ENCODE results near the gene FKBP2. TPM values are rescaled to one million over a fixed set of nuclear protein-coding genes. Genes with fewer than 3 reads are reported as not detected.

The FKBP2 gene
- total RNA-seq, 1 donor from 2014 or later: 17.5 TPM

GRCh38 chr11:64249563-64250414 lies 8.9 kb downstream of the FKBP2 start:
- no peak for DNase-seq

GRCh38 chr11:64250415-64251015 lies 9.6 kb downstream of the FKBP2 start:
- no peak for DNase-seq

- no peak for DNase-seq
These were observed 10.3 kb downstream of the FKBP2 start, which contains the start of gene PLCB3 for GRCh38 chr11:64251016-64251752. Gene PLCB3 (plus strand): TSS chr11:64251530. CDS start chr11:64251650, 120 bp downstream.

- DNase-seq: no peak
These were observed 10.8 kb downstream of the FKBP2 start for GRCh38 chr11:64251753-64252002.

GRCh38 chr11:64252003-64252872 lies 11.3 kb downstream of the FKBP2 start:
- DNase-seq: no peak

GRCh38 chr11:64253043-64253442 lies 12.1 kb downstream of the FKBP2 start:
- DNase-seq: no peak

- no peak for DNase-seq
These were observed 12.6 kb downstream of the FKBP2 start for GRCh38 chr11:64253481-64253880.

- DNase-seq: no peak
These were observed 13.4 kb downstream of the FKBP2 start for GRCh38 chr11:64254326-64254725.

GRCh38 chr11:64255135-64256128 lies 14.5 kb downstream of the FKBP2 start:
- no peak for DNase-seq

GRCh38 chr11:64256300-64256699 lies 15.4 kb downstream of the FKBP2 start:
- no peak for DNase-seq

- DNase-seq: no peak
These were observed 17.5 kb downstream of the FKBP2 start for GRCh38 chr11:64258356-64258755.

GRCh38 chr11:64258946-64259532 lies 18.1 kb downstream of the FKBP2 start:
- no peak for DNase-seq

GRCh38 chr11:64259533-64260067 lies 18.7 kb downstream of the FKBP2 start:
- no peak for DNase-seq

GRCh38 chr11:64260147-64260708 lies 19.3 kb downstream of the FKBP2 start:
- no peak for DNase-seq

GRCh38 chr11:64261556-64262080 lies 20.7 kb downstream of the FKBP2 start:
- no peak for DNase-seq

GRCh38 chr11:64262271-64263002 lies 21.5 kb downstream of the FKBP2 start:
- no peak for DNase-seq

GRCh38 chr11:64263021-64263946 lies 22.4 kb downstream of the FKBP2 start:
- no peak for DNase-seq

GRCh38 chr11:64263947-64264317 lies 23.0 kb downstream of the FKBP2 start:
- no peak for DNase-seq
